HCT116 (cell line): ENCODE measurements around the gene NALCN. TPM values are rescaled to one million over a fixed set of nuclear protein-coding genes. Genes with fewer than 3 reads are reported as not detected.

Experiments used
- ATAC-seq: fragments of 200-7000 bp; cut with Tn5 transposase; 2 replicates; pipeline ENCODE4 v1.9.1; 2020; ENCODE audit warnings: mild to moderate bottlenecking, moderate library complexity
- BruUV-seq: library from RNA; stranded (reverse); fragments of 400-500 nt; replicated peaks from 2 replicates; lab custom pipeline; 2021; lab: Mats Ljungman, UMichigan
- CTCF ChIA-PET: fragments of 300-600 bp; sonication (Branson Sonifier 250); formaldehyde crosslinking; loops from one replicate; lab custom pipeline; 2021; ENCODE audit warnings: antibody characterized with exemption; lab: Charles Lee
- POLR2A ChIA-PET: fragments of 300-600, 350-600 bp; sonication (Branson Sonifier 250); formaldehyde crosslinking; loops from one replicate; lab custom pipeline; 2021; ENCODE audit warnings: antibody characterized with exemption; lab: Charles Lee
- RAD21 ChIA-PET, 2 experiments: fragments of 300-600 bp; sonication (Branson Sonifier 250); formaldehyde crosslinking; loops; one replicate each; lab custom pipeline; 2023; ENCODE audit warnings: low total read pairs in 2 of 2; ENCODE audit not compliant: uncharacterized antibody in 2 of 2, unreplicated experiment in 2 of 2, low non-redundant PET in 1 of 2; lab: Charles Lee
- DNase-seq: peaks from one replicate; pipeline ENCODE4 v3.0.0-alpha.2; 2010; ENCODE audit warnings: low read depth, low spot score
- H2AFZ ChIP-seq: fragments of 200-600 bp; shearing (Covaris generic), sonication (generic); 2 replicates; pipeline ENCODE4 v1.6.1; 2017; ENCODE audit warnings: low read depth, mixed run types, mixed read lengths, antibody characterized with exemption, low read length; ENCODE audit not compliant: poor library complexity, severe bottlenecking
- H3K27ac ChIP-seq: 2 replicates; pipeline ENCODE4 v1.5.1; 2012; ENCODE audit warnings: low read depth, low read length
- H3K27me3 ChIP-seq: fragments of 200-600 bp; sonication (generic); 2 replicates; pipeline ENCODE4 v1.6.1; 2016; ENCODE audit warnings: mixed run types, low read length, mixed read lengths; ENCODE audit not compliant: insufficient read depth
- H3K36me3 ChIP-seq, 2 experiments: fragments of 200-500 bp in 1 of 2; fragments of 200-600 bp in 1 of 2; sonication (Bioruptor generic) in 1 of 2; sonication (generic) in 1 of 2; 2 replicates each; pipeline versions ENCODE4 v1.5.1 to v1.6.1; 2014 to 2016; ENCODE audit warnings: low read length in 2 of 2, inconsistent platforms in 1 of 2, mixed read lengths in 1 of 2, mixed run types in 1 of 2; ENCODE audit not compliant: insufficient read depth in 2 of 2, control insufficient read depth in 1 of 2
- H3K4me1 ChIP-seq, 2 experiments: fragments of 200-600 bp in 1 of 2; sonication (generic) in 1 of 2; 2 replicates each; pipeline versions ENCODE4 v1.5.1 to v1.6.1; 2012 to 2017; ENCODE audit warnings: low read length in 2 of 2, inconsistent platforms in 1 of 2, mild to moderate bottlenecking in 1 of 2, mixed read lengths in 1 of 2, mixed run types in 1 of 2, moderate library complexity in 1 of 2; ENCODE audit not compliant: insufficient read depth in 2 of 2, control insufficient read depth in 1 of 2
- H3K4me2 ChIP-seq: fragments of 200-600 bp; sonication (generic); 2 replicates; pipeline ENCODE4 v1.6.1; 2017; ENCODE audit warnings: mixed run types, low read length, mixed read lengths
- H3K4me3 ChIP-seq, 2 experiments: fragments of 200-600 bp in 1 of 2; sonication (generic) in 1 of 2; replicated peaks in 1 of 2; 2 replicates each; pipeline ENCODE4 v1.5.1; 2011 to 2016; ENCODE audit warnings: low read length in 2 of 2, control low read depth in 1 of 2, low read depth in 1 of 2, mild to moderate bottlenecking in 1 of 2, mixed read lengths in 1 of 2, mixed run types in 1 of 2
- H3K79me2 ChIP-seq: fragments of 200-600 bp; sonication (generic); 2 replicates; pipeline ENCODE4 v1.6.1; 2017; ENCODE audit warnings: mild to moderate bottlenecking, mixed run types, low read length, moderate library complexity, mixed read lengths; ENCODE audit not compliant: insufficient read depth
- H3K9ac ChIP-seq: fragments of 200-600 bp; sonication (generic); 2 replicates; pipeline ENCODE4 v1.6.1; 2016; ENCODE audit warnings: low read length, mixed read lengths
- H3K9me2 ChIP-seq: fragments of 200-600 bp; sonication (generic), shearing (Covaris generic); 2 replicates; pipeline ENCODE4 v1.6.1; 2017; ENCODE audit warnings: mixed run types, mild to moderate bottlenecking, moderate library complexity; ENCODE audit not compliant: insufficient read depth
- H3K9me3 ChIP-seq, 2 experiments: fragments of 200-500 bp in 1 of 2; fragments of 200-600 bp in 1 of 2; sonication (Bioruptor generic) in 1 of 2; sonication (generic) in 1 of 2; 2 replicates each; pipeline ENCODE4 v1.6.1; 2014 to 2017; ENCODE audit warnings: low read length in 2 of 2, mixed read lengths in 2 of 2, inconsistent platforms in 1 of 2, low read depth in 1 of 2, mild to moderate bottlenecking in 1 of 2, mixed run types in 1 of 2, moderate library complexity in 1 of 2; ENCODE audit not compliant: control insufficient read depth in 1 of 2, insufficient read depth in 1 of 2
- H4K20me1 ChIP-seq: fragments of 200-600 bp; sonication (generic), shearing (Covaris generic); 2 replicates; pipeline ENCODE4 v1.6.1; 2017; ENCODE audit warnings: mixed run types, mild to moderate bottlenecking, moderate library complexity; ENCODE audit not compliant: insufficient read depth
- CTCF ChIP-seq, 3 experiments: fragments of 200-600 bp in 1 of 3; sonication (generic) in 1 of 3; IDR thresholded peaks in 2 of 3; conservative IDR thresholded peaks in 1 of 3; 2 replicates each; pipeline ENCODE4 v1.5.1; 2012 to 2017; ENCODE audit warnings: low read depth in 2 of 3, low read length in 2 of 3, antibody characterized with exemption in 1 of 3, borderline replicate concordance in 1 of 3, control low read depth in 1 of 3, mild to moderate bottlenecking in 1 of 3, mixed read lengths in 1 of 3, mixed run types in 1 of 3, moderate library complexity in 1 of 3; ENCODE audit not compliant: insufficient read depth in 1 of 3
- EGR1 ChIP-seq: IDR thresholded peaks from 2 replicates; pipeline ENCODE4 v1.6.1; 2012; ENCODE audit warnings: low read depth
- EZH2 ChIP-seq: fragments of 200-600 bp; sonication (generic); IDR thresholded peaks from 2 replicates; pipeline ENCODE4 v1.6.1; 2017; ENCODE audit warnings: antibody characterized with exemption, mixed run types
- JUND ChIP-seq: IDR thresholded peaks from 2 replicates; pipeline ENCODE4 v1.6.1; 2012
- POLR2AphosphoS5 ChIP-seq: IDR thresholded peaks from 2 replicates; pipeline ENCODE4 v1.6.1; 2011; ENCODE audit warnings: mild to moderate bottlenecking, low read depth, low read length, moderate library complexity
- RAD21 ChIP-seq: IDR thresholded peaks from 2 replicates; pipeline ENCODE4 v1.6.1; 2012; ENCODE audit warnings: low read depth, mild to moderate bottlenecking
- SIN3A ChIP-seq: IDR thresholded peaks from 2 replicates; pipeline ENCODE4 v1.6.1; 2012; ENCODE audit warnings: low read depth
- ZBTB33 ChIP-seq: IDR thresholded peaks from 2 replicates; pipeline ENCODE4 v1.6.1; 2011; ENCODE audit warnings: mild to moderate bottlenecking, low read length, moderate library complexity; ENCODE audit not compliant: insufficient replicate concordance; ENCODE audit errors: extremely low read depth
- ZFX ChIP-seq: fragments of 450-650 bp; IDR thresholded peaks from 2 replicates; pipeline ENCODE4 v1.6.1; 2017
- intact Hi-C: fragments of 100-400 bp; cut with micrococcal nuclease; formaldehyde crosslinking; loops from 2 replicates; pipeline ENCODE4 v1.10.0; 2022
- total RNA-seq: library from RNA; stranded (reverse); gene quantifications from one replicate; pipeline ENCODE4 v1.2.1, GENCODE V29; 2021; ENCODE audit not compliant: unreplicated experiment
- TF ChIP-seq, protein P1 (sequence below): IDR thresholded peaks from 2 replicates; pipeline ENCODE4 v1.6.1; 2012; ENCODE audit warnings: low read depth

Gene NALCN
- total RNA-seq, 1 experiment from 2014 or later: not detected

DNA sequence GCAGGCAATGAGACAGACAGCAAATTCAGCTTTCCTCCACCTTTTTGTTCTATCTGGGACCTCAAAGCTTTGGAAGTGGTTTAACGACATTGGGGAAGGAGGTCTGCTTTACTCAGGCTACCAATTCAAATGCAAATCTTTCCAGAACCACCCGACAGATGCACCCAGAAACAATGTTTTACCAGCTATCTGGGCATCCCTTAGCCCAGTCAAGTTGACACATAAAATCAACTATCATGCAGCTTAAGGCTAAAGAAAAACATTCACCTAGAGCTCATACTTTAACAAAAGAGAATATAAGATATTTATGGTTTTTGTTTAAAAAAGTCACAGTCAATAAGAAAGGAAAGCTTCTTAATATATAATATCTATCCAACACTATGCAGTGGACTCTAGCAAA, 246.0 kb downstream of the NALCN start:
- RAD21 ChIA-PET: no interaction called here
- CTCF ChIA-PET: interaction anchor here (1.4 kb wide), 1 partner anchor 25 kb away, joined by 3 read pairs; no protein-coding TSS in a partner anchor
- intact Hi-C loops: no loop called here
- Histone ChIP-seq H3K9me3 (peaks cover 0 to 3% of the 10 kb centered on the region in 2 experiments; a peak in 1 of 4 replicates), H3K27me3 (no peaks in the 10 kb centered on the region), H3K9me2 (no peaks in the 10 kb centered on the region), H3K4me2 (no peak overlapping the region), H3K79me2 (no peaks in the 10 kb centered on the region), H3K9ac (no peak overlapping the region), H4K20me1 (no peaks in the 10 kb centered on the region), H3K4me3 (no peak overlapping the region), H3K4me1 (no peaks in the 10 kb centered on the region), H2AFZ (no peak overlapping the region), H3K27ac (no peak overlapping the region), H3K36me3 (no peaks in the 10 kb centered on the region)
- DNase-seq (no peak), ATAC-seq (no peak)
- no TSS peak for BruUV-seq
- POLR2A ChIA-PET: no interaction called here
- no peak for TF ChIP-seq ZFX
- no peak for TF ChIP-seq POLR2AphosphoS5
- no peak for TF ChIP-seq SIN3A
- no peak for TF ChIP-seq RAD21
- TF ChIP-seq, protein P1, sequence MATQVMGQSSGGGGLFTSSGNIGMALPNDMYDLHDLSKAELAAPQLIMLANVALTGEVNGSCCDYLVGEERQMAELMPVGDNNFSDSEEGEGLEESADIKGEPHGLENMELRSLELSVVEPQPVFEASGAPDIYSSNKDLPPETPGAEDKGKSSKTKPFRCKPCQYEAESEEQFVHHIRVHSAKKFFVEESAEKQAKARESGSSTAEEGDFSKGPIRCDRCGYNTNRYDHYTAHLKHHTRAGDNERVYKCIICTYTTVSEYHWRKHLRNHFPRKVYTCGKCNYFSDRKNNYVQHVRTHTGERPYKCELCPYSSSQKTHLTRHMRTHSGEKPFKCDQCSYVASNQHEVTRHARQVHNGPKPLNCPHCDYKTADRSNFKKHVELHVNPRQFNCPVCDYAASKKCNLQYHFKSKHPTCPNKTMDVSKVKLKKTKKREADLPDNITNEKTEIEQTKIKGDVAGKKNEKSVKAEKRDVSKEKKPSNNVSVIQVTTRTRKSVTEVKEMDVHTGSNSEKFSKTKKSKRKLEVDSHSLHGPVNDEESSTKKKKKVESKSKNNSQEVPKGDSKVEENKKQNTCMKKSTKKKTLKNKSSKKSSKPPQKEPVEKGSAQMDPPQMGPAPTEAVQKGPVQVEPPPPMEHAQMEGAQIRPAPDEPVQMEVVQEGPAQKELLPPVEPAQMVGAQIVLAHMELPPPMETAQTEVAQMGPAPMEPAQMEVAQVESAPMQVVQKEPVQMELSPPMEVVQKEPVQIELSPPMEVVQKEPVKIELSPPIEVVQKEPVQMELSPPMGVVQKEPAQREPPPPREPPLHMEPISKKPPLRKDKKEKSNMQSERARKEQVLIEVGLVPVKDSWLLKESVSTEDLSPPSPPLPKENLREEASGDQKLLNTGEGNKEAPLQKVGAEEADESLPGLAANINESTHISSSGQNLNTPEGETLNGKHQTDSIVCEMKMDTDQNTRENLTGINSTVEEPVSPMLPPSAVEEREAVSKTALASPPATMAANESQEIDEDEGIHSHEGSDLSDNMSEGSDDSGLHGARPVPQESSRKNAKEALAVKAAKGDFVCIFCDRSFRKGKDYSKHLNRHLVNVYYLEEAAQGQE: no peak
- TF ChIP-seq EGR1: no peak
- TF ChIP-seq CTCF (IDR thresholded peaks at IDR 0.05 in 2 of 3, conservative IDR thresholded peaks at IDR 0.05 in 1 of 3; ENCODE audit: borderline replicate concordance in 1 of 3, insufficient read depth in 1 of 3, low read depth in 2 of 3, low read length in 2 of 3): no peak
- no peak for TF ChIP-seq EZH2
- no peak for TF ChIP-seq ZBTB33
- TF ChIP-seq JUND: no peak
- TF ChIP-seq, all 23 proteins: peak for 0
